GM19455 (cell line): ENCODE measurements around the gene SH2D3A.
"Not testable (repeated sequence)": the region's sequence is repeated elsewhere in the genome, so short reads cannot be mapped to it uniquely, and the experiment has no call there.

ENCODE experiments used
- ATAC-seq: cut with Tn5 transposase; IDR thresholded peaks from one replicate; pipeline ENCODE4 v1.9.1; 2021; ENCODE audit not compliant: unreplicated experiment

The SH2D3A gene

GRCh38 chr19:6762253-6762797 lies 4.9 kb downstream of the SH2D3A start:
- ATAC-seq, result not testable (repeated sequence)

- ATAC-seq, result no peak
Measured at GRCh38 chr19:6761053-6761676, 6.1 kb downstream of the SH2D3A start.

- no peak for ATAC-seq
Measured at GRCh38 chr19:6760606-6761005, 6.6 kb downstream of the SH2D3A start.

- ATAC-seq, result no peak
Measured at GRCh38 chr19:6754653-6755463, 12.4 kb downstream of the SH2D3A start.

- no peak for ATAC-seq
Measured at GRCh38 chr19:6754136-6754535, 13.1 kb downstream of the SH2D3A start.

GRCh38 chr19:6753178-6754031 lies 13.8 kb downstream of the SH2D3A start:
- ATAC-seq, result peak; percentile 72

GRCh38 chr19:6752256-6753177 lies 14.7 kb downstream of the SH2D3A start:
- no peak for ATAC-seq

GRCh38 chr19:6751189-6751588 lies 16.0 kb downstream of the SH2D3A start:
- ATAC-seq, result no peak

GRCh38 chr19:6750062-6750461 lies 17.2 kb downstream of the SH2D3A start:
- ATAC-seq, result no peak

GRCh38 chr19:6748543-6748942 lies 18.7 kb downstream of the SH2D3A start:
- not testable (repeated sequence) for ATAC-seq

GRCh38 chr19:6745965-6746364 lies 21.3 kb downstream of the SH2D3A start:
- no peak for ATAC-seq

GRCh38 chr19:6744381-6745301 lies 22.6 kb downstream of the SH2D3A start:
- ATAC-seq, result no peak

GRCh38 chr19:6743714-6744380 lies 23.4 kb downstream of the SH2D3A start:
- no peak for ATAC-seq

GRCh38 chr19:6743066-6743465 lies 24.2 kb downstream of the SH2D3A start:
- no peak for ATAC-seq

- ATAC-seq, result no peak
Measured at GRCh38 chr19:6740589-6741343, 26.5 kb downstream of the SH2D3A start.

GRCh38 chr19:6739883-6740588 lies 27.2 kb downstream of the SH2D3A start:
- ATAC-seq, result no peak

GRCh38 chr19:6739390-6739882 lies 27.8 kb downstream of the SH2D3A start, which contains the start of gene TRIP10:
TSS of gene TRIP10 (plus strand) at chr19:6739680. CDS start at chr19:6739762, 82 bp downstream.
- ATAC-seq, result no peak
